Measurements from ENCODE around the gene PNPLA7. TPM values are rescaled to one million over a fixed set of nuclear protein-coding genes. Genes with fewer than 3 reads are reported as not detected.
"Not testable (repeated sequence)": the region's sequence is repeated elsewhere in the genome, so short reads cannot be mapped to it uniquely, and the experiment has no call there.

PNPLA7 gene
- total and polyA plus RNA-seq, 2 of the 4 experiments (the other 2 are of a cell fraction) = under 0.01 to 0.89 TPM

- H2AK5ac ChIP-seq (ENCODE audit: low read depth, low read length); H2BK5ac ChIP-seq (ENCODE audit: low read depth, low read length, poor library complexity, severe bottlenecking); H4K8ac ChIP-seq (ENCODE audit: low read depth in 2 of 2, low read length in 2 of 2); in situ Hi-C loops (cut with MboI; ENCODE audit: low sequenced_read_pairs); H3K23ac ChIP-seq (ENCODE audit: low read depth, low read length); H3K4me1 ChIP-seq (ENCODE audit: control insufficient read depth, insufficient read depth, low read length); ATAC-seq (ENCODE audit: low read depth); H3K18ac ChIP-seq (ENCODE audit: low read depth, low read length); H3K9me3 ChIP-seq (ENCODE audit: control insufficient read depth, insufficient read depth, low read length); H3K56ac ChIP-seq (ENCODE audit: extremely low read depth, insufficient read depth, low read length); intact Hi-C loops (cut with micrococcal nuclease); H2AK9ac ChIP-seq (replicated peaks; ENCODE audit: low read depth, low read length, poor library complexity); POLR2A ChIA-PET (ENCODE audit: unreplicated experiment); H4K91ac ChIP-seq (ENCODE audit: insufficient read depth, low read depth, low read length); H2BK20ac ChIP-seq (ENCODE audit: low read depth, low read length); H4K5ac ChIP-seq (ENCODE audit: low read depth, low read length); dilution Hi-C loops (cut with HindIII; ENCODE audit: low sequenced_read_pairs, unreplicated experiment); H3K14ac ChIP-seq (replicated peaks; ENCODE audit: low read depth, low read length); DNase-seq; H2BK120ac ChIP-seq (ENCODE audit: low read depth, low read length); H3K4me3 ChIP-seq (ENCODE audit: insufficient read depth, low read depth, low read length); H3K27me3 ChIP-seq (ENCODE audit: control insufficient read depth, insufficient read depth, low read length); H2BK15ac ChIP-seq (ENCODE audit: low read depth, low read length); H3K4ac ChIP-seq (ENCODE audit: low read depth, low read length); H3K27ac ChIP-seq (ENCODE audit: insufficient read depth, low read length); H3K4me2 ChIP-seq (ENCODE audit: low read depth, low read length); H2AFZ ChIP-seq (replicated peaks; ENCODE audit: low read length, poor library complexity); CTCF ChIA-PET; H3K9ac ChIP-seq (ENCODE audit: low read depth, low read length); BruUV-seq (replicated peaks); H3K9me1 ChIP-seq (ENCODE audit: insufficient read depth, low read length): not testable (repeated sequence)
- H4K20me1 ChIP-seq (ENCODE audit: insufficient read depth, low read length) = peaks cover 12% of the 10 kb centered on the region; the same call in 1 of the 2 replicates
- peaks cover 27% of the 10 kb centered on the region for H3K36me3 ChIP-seq (ENCODE audit: control insufficient read depth, insufficient read depth, low read length)
- WGBS, 2 experiments (ENCODE audit: extremely low coverage in 2 of 2, insufficient read length in 1 of 2) = 94% methylated on average over 3 of the region's 10 CpGs; no CpG with 5 or more reads in 1 of the 2 experiments
- peaks cover 13 to 33% of the 10 kb centered on the region in 2 experiments for H3K79me1 ChIP-seq (ENCODE audit: low read depth in 1 of 2, low read length in 2 of 2)
Observed at GRCh38 chr9:137553654-137554053, 3.5 kb upstream of the PNPLA7 start.

Data from IMR-90 (cell line).